ENCODE data around the gene CTR9.

The CTR9 gene

GRCh38 chr11:10752061-10752460, 1.0 kb downstream of the CTR9 start:
- TF ChIP-seq EZH2 (IDR thresholded peaks at IDR 0.05; ENCODE audit: borderline replicate concordance, low read depth, low read length, severe bottlenecking): no peak
- TF ChIP-seq CTCF (IDR thresholded peaks at IDR 0.05; ENCODE audit: borderline replicate concordance, extremely low read depth, low read length, poor library complexity, severe bottlenecking): no peak
- no peaks in the 10 kb centered on the region for H3K27me3 ChIP-seq (ENCODE audit: insufficient read depth, low read length, poor library complexity)
- DNase-seq: no peak
- peaks cover 26% of the 10 kb centered on the region for H3K4me1 ChIP-seq (ENCODE audit: insufficient read depth, low read length)
- H4K20me1 ChIP-seq (ENCODE audit: insufficient read depth, low read length): no peaks in the 10 kb centered on the region; the same call in 1 of the 2 replicates
- peak overlapping the region; percentile 89; the same call in 1 of the 2 replicates for H2AFZ ChIP-seq (ENCODE audit: low read depth, low read length)
- H3K9me3 ChIP-seq (ENCODE audit: insufficient read depth, low read length, severe bottlenecking): no peaks in the 10 kb centered on the region
- H3K27ac ChIP-seq (ENCODE audit: low read length): peak overlapping the region; percentile 95; the same call in 1 of the 2 replicates
- peak overlapping the region; percentile 81 for H3K4me2 ChIP-seq (ENCODE audit: insufficient read depth, low read length)
- H3K79me2 ChIP-seq (ENCODE audit: insufficient read depth, low read length): peaks cover 28% of the 10 kb centered on the region
- peak overlapping the region; percentile 72 for H3K9ac ChIP-seq (ENCODE audit: low read depth, low read length)
- peak overlapping the region; percentile 81 to 87; a peak in 3 of 4 replicates for H3K4me3 ChIP-seq (ENCODE audit: low read depth in 1 of 2, low read length in 2 of 2)
- ATAC-seq (ENCODE audit: insufficient read depth, low read depth): no peak
- H3K36me3 ChIP-seq (ENCODE audit: insufficient read depth, low read length): peaks cover 43% of the 10 kb centered on the region

GRCh38 chr11:10752486-10752885, 1.4 kb downstream of the CTR9 start:
- no peaks in the 10 kb centered on the region for H3K9me3 ChIP-seq (ENCODE audit: insufficient read depth, low read length, severe bottlenecking)
- H3K79me2 ChIP-seq (ENCODE audit: insufficient read depth, low read length): peaks cover 28% of the 10 kb centered on the region
- H4K20me1 ChIP-seq (ENCODE audit: insufficient read depth, low read length): no peaks in the 10 kb centered on the region; the same call in 1 of the 2 replicates
- peak overlapping the region; percentile 81 for H3K4me2 ChIP-seq (ENCODE audit: insufficient read depth, low read length)
- peaks cover 47% of the 10 kb centered on the region for H3K36me3 ChIP-seq (ENCODE audit: insufficient read depth, low read length)
- peak overlapping the region; percentile 72 for H3K9ac ChIP-seq (ENCODE audit: low read depth, low read length)
- no peaks in the 10 kb centered on the region for H3K27me3 ChIP-seq (ENCODE audit: insufficient read depth, low read length, poor library complexity)
- H3K27ac ChIP-seq (ENCODE audit: low read length): no peak overlapping the region
- ATAC-seq (ENCODE audit: insufficient read depth, low read depth) (no peak), DNase-seq (no peak)
- TF ChIP-seq EZH2 (IDR thresholded peaks at IDR 0.05; ENCODE audit: borderline replicate concordance, low read depth, low read length, severe bottlenecking): no peak
- TF ChIP-seq CTCF (IDR thresholded peaks at IDR 0.05; ENCODE audit: borderline replicate concordance, extremely low read depth, low read length, poor library complexity, severe bottlenecking): no peak
- no peak overlapping the region for H2AFZ ChIP-seq (ENCODE audit: low read depth, low read length)
- peak overlapping the region; percentile 81 to 87; a peak in 3 of 4 replicates for H3K4me3 ChIP-seq (ENCODE audit: low read depth in 1 of 2, low read length in 2 of 2)
- peaks cover 26% of the 10 kb centered on the region for H3K4me1 ChIP-seq (ENCODE audit: insufficient read depth, low read length)

- no peaks in the 10 kb centered on the region for H4K20me1 ChIP-seq (ENCODE audit: insufficient read depth, low read length)
- no peak overlapping the region for H3K9ac ChIP-seq (ENCODE audit: low read depth, low read length)
- H3K36me3 ChIP-seq (ENCODE audit: insufficient read depth, low read length): peaks cover 97% of the 10 kb centered on the region
- no peak overlapping the region for H2AFZ ChIP-seq (ENCODE audit: low read depth, low read length)
- ATAC-seq (ENCODE audit: insufficient read depth, low read depth): peak; percentile 66
- H3K9me3 ChIP-seq (ENCODE audit: insufficient read depth, low read length, severe bottlenecking): no peaks in the 10 kb centered on the region
- H3K27ac ChIP-seq (ENCODE audit: low read length): no peak overlapping the region
- no peak overlapping the region for H3K4me3 ChIP-seq (ENCODE audit: low read depth in 1 of 2, low read length in 2 of 2)
- H3K27me3 ChIP-seq (ENCODE audit: insufficient read depth, low read length, poor library complexity): no peaks in the 10 kb centered on the region
- DNase-seq: no peak
- TF ChIP-seq EZH2 (IDR thresholded peaks at IDR 0.05; ENCODE audit: borderline replicate concordance, low read depth, low read length, severe bottlenecking) (no peak), CTCF (IDR thresholded peaks at IDR 0.05; ENCODE audit: borderline replicate concordance, extremely low read depth, low read length, poor library complexity, severe bottlenecking) (peak; percentile 40)
- 0 out of 2 replicates have a peak, but pooled peaks cover 2% of the 10 kb centered on the region for H3K79me2 ChIP-seq (ENCODE audit: insufficient read depth, low read length)
- H3K4me2 ChIP-seq (ENCODE audit: insufficient read depth, low read length): no peak overlapping the region
- H3K4me1 ChIP-seq (ENCODE audit: insufficient read depth, low read length): no peaks in the 10 kb centered on the region
Observed at GRCh38 chr11:10758957-10759356, 7.9 kb downstream of the CTR9 start.

All from DND-41 (cell line).